WTC11 (cell line): ENCODE results near the gene HOXB8. TPM values are rescaled to one million over a fixed set of nuclear protein-coding genes. Genes with fewer than 3 reads are reported as not detected.

ENCODE experiments used
- ATAC-seq: fragments of 200-7000 bp; cut with Tn5 transposase; 2 replicates; pipeline ENCODE4 v1.10.0; 2021; ENCODE audit warnings: mild to moderate bottlenecking, moderate library complexity
- CTCF ChIA-PET: fragments of 300-600 bp; sonication (Branson Sonifier 250); formaldehyde crosslinking; loops from one replicate; lab custom pipeline; 2021; ENCODE audit warnings: antibody characterized with exemption; lab: Charles Lee
- POLR2A ChIA-PET: fragments of 350-600 bp; sonication (Branson Sonifier 250); formaldehyde crosslinking; loops from one replicate; lab custom pipeline; 2021; ENCODE audit warnings: antibody characterized with exemption; lab: Charles Lee
- DNase-seq: peaks from one replicate; pipeline ENCODE4 v3.0.0; 2021; ENCODE audit warnings: low spot score
- H3K27ac Mint-ChIP-seq: 2 replicates; pipeline ENCODE4 v1.8.0; 2021; ENCODE audit warnings: mixed read lengths
- H3K27me3 Mint-ChIP-seq: 2 replicates; pipeline ENCODE4 v1.8.0; 2021; ENCODE audit warnings: low read depth, mild to moderate bottlenecking, moderate library complexity, mixed read lengths
- H3K36me3 Mint-ChIP-seq: 2 replicates; pipeline ENCODE4 v1.8.0; 2021; ENCODE audit warnings: mixed read lengths
- H3K4me1 Mint-ChIP-seq: 2 replicates; pipeline ENCODE4 v1.8.0; 2022; ENCODE audit warnings: mixed read lengths
- H3K4me3 Mint-ChIP-seq: 2 replicates; pipeline ENCODE4 v1.8.0; 2021; ENCODE audit warnings: mild to moderate bottlenecking, moderate library complexity, mixed read lengths
- H3K9me3 Mint-ChIP-seq: 2 replicates; pipeline ENCODE4 v1.8.0; 2021; ENCODE audit warnings: mixed read lengths
- CBFB ChIP-seq: sonication (generic); formaldehyde crosslinking; IDR thresholded peaks from 2 replicates; pipeline ENCODE4 v1.8.1; 2022; ENCODE audit warnings: mild to moderate bottlenecking, low read depth, missing genetic modification reagents
- CDX4 ChIP-seq: fragments of 250-450 bp; sonication (Bioruptor Pico); IDR thresholded peaks from 2 replicates; pipeline ENCODE4 v1.9.0; 2021; ENCODE audit warnings: moderate library complexity, mild to moderate bottlenecking, inconsistent platforms, borderline replicate concordance
- CREB1 ChIP-seq: sonication (generic); formaldehyde crosslinking; IDR thresholded peaks from 2 replicates; pipeline ENCODE4 v1.8.0; 2023; ENCODE audit warnings: mild to moderate bottlenecking, missing genetic modification reagents
- E2F4 ChIP-seq: sonication (generic); formaldehyde crosslinking; IDR thresholded peaks from 2 replicates; pipeline ENCODE4 v1.8.1; 2022; ENCODE audit warnings: low read depth, mild to moderate bottlenecking, moderate library complexity, missing genetic modification reagents, borderline replicate concordance
- ERG ChIP-seq: fragments of 250-450 bp; sonication (Bioruptor Pico); IDR thresholded peaks from 2 replicates; pipeline ENCODE4 v1.8.0; 2021; ENCODE audit warnings: mild to moderate bottlenecking
- ETV6 ChIP-seq: sonication (generic); formaldehyde crosslinking; IDR thresholded peaks from 2 replicates; pipeline ENCODE4 v1.8.1; 2022; ENCODE audit warnings: mild to moderate bottlenecking, missing genetic modification reagents
- JAZF1 ChIP-seq: fragments of 250-450 bp; sonication (Bioruptor Pico); IDR thresholded peaks from 2 replicates; pipeline ENCODE4 v1.9.0; 2021; ENCODE audit warnings: moderate library complexity, mild to moderate bottlenecking, inconsistent platforms
- NFATC4 ChIP-seq: fragments of 250-450 bp; sonication (Bioruptor Pico); IDR thresholded peaks from 2 replicates; pipeline ENCODE4 v1.9.0; 2021; ENCODE audit warnings: mild to moderate bottlenecking
- PREB ChIP-seq: sonication (generic); formaldehyde crosslinking; IDR thresholded peaks from 2 replicates; pipeline ENCODE4 v1.8.1; 2022; ENCODE audit warnings: mild to moderate bottlenecking, missing genetic modification reagents, moderate library complexity, borderline replicate concordance
- TEAD4 ChIP-seq: sonication (generic); formaldehyde crosslinking; IDR thresholded peaks from 2 replicates; pipeline ENCODE4 v1.8.0; 2022; ENCODE audit warnings: mild to moderate bottlenecking, missing genetic modification reagents
- ZNF532 ChIP-seq: fragments of 250-450 bp; sonication (Bioruptor Pico); IDR thresholded peaks from 2 replicates; pipeline ENCODE4 v1.9.0; 2021; ENCODE audit warnings: mild to moderate bottlenecking, borderline replicate concordance
- total RNA-seq: library from RNA; stranded (reverse); gene quantifications from 3 replicates; pipeline ENCODE4 v1.2.3, GENCODE V29; 2021

The HOXB8 gene
- total RNA-seq, 1 experiment from 2014 or later, result not detected

- DNase-seq (no peak), ATAC-seq (no peak)
- POLR2A ChIA-PET, result no interaction called here
- H3K36me3 Mint-ChIP-seq, result no peaks in the 10 kb centered on the region
- no peak overlapping the region for H3K27ac Mint-ChIP-seq
- H3K9me3 Mint-ChIP-seq, result no peaks in the 10 kb centered on the region
- TF ChIP-seq ETV6 (CRISPR knock-in tag) (no peak), E2F4 (no peak), JAZF1 (CRISPR knock-in tag) (no peak)
- H3K4me1 Mint-ChIP-seq, result peaks cover 49% of the 10 kb centered on the region
- CTCF ChIA-PET, result interaction anchor here (0.6 to 1.6 kb wide), 6 partner anchors 11 to 44 kb away, joined by 3 to 5 read pairs (median 4); no protein-coding TSS in a partner anchor
- H3K27me3 Mint-ChIP-seq, result peaks cover 100% of the 10 kb centered on the region; the same call in 1 of the 2 replicates
- no peak overlapping the region for H3K4me3 Mint-ChIP-seq
Measured at GRCh38 chr17:48590607-48591161, 24.4 kb downstream of the HOXB8 start.

GRCh38 chr17:48589831-48590606, 25.1 kb downstream of the HOXB8 start, which contains the start of gene HOXB3:
TSS of gene HOXB3 (minus strand) at chr17:48590241. CDS start at chr17:48552474, 37,767 bp downstream.
- peaks cover 100% of the 10 kb centered on the region; the same call in 1 of the 2 replicates for H3K27me3 Mint-ChIP-seq
- H3K9me3 Mint-ChIP-seq, result no peaks in the 10 kb centered on the region
- H3K4me1 Mint-ChIP-seq, result peaks cover 50% of the 10 kb centered on the region
- ChIA-PET POLR2A (no interaction called here), CTCF (interaction anchor here (0.6 to 3.6 kb wide), 7 partner anchors 11 to 89 kb away, joined by 3 to 21 read pairs (median 4); no protein-coding TSS in a partner anchor)
- ATAC-seq (no peak), DNase-seq (no peak)
- TF ChIP-seq ZNF532 (CRISPR knock-in tag) (no peak), ERG (CRISPR knock-in tag) (no peak), CDX4 (CRISPR knock-in tag) (peak; percentile 64; the same call in 1 of the 2 replicates), PREB (CRISPR knock-in tag) (no peak), NFATC4 (CRISPR knock-in tag) (no peak), TEAD4 (CRISPR knock-in tag) (no peak), CBFB (CRISPR knock-in tag) (no peak), CREB1 (CRISPR knock-in tag) (no peak)
- H3K27ac Mint-ChIP-seq, result no peak within 1 kb of the TSS
- no peak within 1 kb of the TSS for H3K4me3 Mint-ChIP-seq
- no peaks in the 10 kb centered on the region for H3K36me3 Mint-ChIP-seq
